Lung microvascular endothelial cell (primary cell): ENCODE data around the gene TXLNG. TPM values are rescaled to one million over a fixed set of nuclear protein-coding genes. Genes with fewer than 3 reads are reported as not detected.

ENCODE experiments used
- DNase-seq, 2 donors: peaks; one replicate each; pipeline versions ENCODE4 v3.0.0 to v3.0.0-alpha.2; 2010; ENCODE audit warnings: low read depth in 2 of 2
- total RNA-seq: library from RNA; depleted of rRNA; stranded (reverse); fragments of >200 nt; gene quantifications from 2 replicates; pipeline ENCODE4 v1.2.1, GENCODE V29; 2014

TXLNG gene
- total RNA-seq, 1 donor from 2014 or later = 4.6 TPM

DNA sequence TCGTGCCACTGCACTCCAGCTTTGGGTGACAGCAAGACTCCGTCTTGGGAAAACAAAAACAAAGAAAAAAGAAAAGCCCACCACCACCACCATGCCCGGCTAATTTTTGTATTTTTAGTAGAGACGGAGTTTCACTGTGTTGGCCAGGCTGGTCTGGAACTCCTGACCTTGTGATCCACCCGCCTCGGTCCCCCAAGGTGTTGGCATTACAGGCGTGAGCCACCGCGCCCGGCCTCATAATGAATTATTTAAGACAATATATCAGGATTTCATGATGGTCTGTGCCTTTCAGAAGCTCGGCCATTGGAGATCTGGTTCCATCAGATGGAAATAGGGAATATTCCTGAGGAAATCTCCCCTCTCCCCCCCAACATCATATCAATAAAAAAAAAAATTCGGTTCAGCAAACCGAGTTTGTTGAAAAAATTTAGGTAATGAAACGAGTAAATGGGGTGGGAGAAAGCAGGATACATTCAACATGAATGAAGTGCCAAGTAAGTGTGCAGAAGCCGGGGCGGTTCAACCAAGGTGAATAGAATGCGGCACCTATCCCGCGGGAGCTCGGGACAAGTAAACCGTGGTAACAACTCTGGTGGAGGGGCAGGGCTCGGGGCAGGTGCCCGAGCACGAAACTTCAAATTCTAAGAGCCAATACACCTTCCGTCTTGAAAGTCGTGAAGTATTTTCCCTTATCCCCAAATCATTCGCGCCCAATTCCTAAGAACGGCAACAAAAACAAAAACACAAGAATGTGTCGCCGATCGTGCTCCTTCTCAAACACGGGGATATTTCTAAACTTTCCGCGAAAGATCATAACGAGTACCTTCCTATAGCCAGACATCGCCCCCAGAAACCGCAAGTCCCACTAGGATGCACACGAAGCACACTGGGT is 773 bp upstream of the TXLNG start:
- DNase-seq = peak in 1 of 2 donors; percentile 28

DNA sequence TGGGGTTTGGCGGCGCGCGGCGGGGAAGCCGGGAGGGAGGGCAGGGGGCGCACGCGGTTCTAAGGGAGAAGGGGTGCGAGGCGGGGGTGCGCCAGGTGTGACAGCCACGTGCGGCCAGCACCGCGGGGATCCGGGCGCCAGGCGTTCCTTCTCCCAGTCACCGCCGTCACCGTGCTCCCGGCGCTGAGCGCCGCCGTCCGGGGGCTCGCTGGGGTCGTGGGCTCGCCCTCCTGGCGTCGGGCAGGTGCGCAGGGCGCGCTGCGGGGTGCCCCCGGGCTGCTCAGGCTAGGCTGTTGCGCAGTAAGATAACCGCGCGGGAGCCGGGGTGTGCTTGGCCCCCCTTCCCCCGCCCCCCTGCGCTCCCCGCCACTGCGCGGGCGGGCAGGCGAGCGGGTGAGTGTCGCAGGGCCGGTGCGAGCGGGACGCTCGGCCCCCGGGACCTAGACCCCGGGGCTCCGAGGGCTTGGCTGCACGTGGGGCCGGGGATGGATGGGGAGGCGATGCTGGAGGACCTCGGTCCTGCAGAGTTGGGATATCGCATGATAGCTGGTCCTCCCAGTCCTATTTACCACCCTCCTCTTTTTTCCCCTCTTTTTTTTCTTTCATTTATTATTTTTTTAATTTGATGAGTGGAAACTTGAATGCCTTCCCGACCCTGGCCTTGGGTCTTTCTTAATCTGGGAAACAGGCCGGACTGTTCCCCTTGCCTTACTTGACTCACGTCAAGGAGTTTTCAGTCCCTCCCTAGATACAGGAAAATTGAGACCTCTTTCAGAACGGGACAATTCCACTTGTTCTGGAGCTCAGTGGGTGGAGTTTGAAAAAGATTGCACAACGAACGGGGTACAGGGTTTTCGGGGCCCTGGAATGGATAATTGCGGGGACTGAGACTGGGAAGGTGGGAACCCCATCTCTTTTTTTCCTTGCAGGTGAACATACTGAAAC is 797 bp downstream of the TXLNG start:
- peak; percentile 6 to 10 for DNase-seq

DNA sequence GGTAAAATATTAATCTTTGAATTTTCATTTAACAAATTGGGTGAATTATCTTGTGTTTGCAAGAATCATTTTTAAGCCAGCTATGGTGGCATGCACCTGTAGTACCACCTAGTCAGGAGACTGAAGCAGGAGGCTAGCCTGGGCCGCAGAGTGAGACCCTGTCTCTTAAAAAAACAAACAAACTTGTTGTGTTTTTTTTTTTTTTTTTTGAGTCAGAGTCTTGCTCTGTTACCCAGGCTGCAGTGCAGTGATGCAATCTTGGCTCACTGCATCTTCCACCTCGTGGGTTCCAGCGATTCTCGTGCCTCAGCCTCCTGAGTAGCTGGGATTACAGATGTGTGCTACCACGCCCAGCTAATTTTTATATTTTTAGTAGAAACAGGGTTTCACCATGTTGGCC is 2.2 kb downstream of the TXLNG start:
- no peak for DNase-seq

DNA sequence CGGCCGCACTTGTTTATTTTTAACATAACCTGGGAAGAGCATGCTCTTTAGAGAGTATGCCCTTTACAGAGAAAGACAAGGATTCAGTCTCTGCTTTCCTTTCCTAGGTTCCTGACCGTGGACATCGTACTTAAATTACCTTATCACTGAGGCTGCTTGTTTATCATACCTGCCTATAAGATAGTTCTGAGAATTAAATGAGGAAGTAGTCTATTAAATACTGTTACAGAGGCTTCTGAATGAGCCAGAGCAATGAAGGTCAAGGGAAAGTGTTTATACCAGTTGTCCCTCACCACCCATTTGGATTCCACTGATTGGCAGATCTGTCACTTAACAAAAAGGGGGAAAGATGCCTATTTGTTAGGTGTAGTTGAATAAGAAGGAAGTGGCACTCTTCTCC is 10.0 kb downstream of the TXLNG start:
- DNase-seq = no peak

DNA sequence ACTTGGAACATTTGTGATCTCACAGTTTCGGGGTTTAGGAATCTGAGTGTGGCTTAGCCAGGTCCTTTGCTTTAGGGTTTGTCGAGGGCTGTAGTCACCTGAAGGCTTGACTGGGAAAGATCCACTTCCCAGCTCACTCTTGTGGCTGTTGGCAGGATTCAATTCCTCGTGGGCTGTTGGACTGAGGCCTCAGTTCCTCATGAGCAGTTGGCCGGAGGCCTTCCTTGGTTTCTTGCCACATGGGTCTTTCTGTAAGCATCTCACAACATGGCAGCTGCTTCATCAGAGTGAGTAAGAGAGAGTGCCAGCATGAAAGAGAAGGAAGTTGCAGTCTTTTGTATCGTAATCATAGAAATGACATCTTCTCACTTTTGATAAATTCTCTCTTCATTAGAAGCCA is 11.1 kb downstream of the TXLNG start:
- DNase-seq = no peak

DNA sequence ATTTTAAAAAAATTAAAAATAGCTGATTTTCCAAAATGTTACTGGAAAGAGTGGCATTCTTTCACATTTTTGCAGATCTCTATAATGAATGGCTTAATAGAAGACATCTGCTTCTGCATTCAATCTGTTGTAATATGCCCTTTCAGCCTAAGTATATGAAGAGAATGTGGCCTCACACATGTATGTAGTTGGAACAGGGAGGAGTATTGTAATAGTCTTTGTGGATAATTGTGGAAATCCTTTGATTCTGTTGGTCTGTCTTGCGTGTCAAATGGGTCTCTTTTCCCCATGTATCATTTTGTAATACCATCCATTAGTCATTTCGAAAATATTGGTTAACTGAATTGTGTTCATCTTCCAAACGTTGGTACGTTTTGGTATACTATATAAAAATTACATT is 11.6 kb downstream of the TXLNG start:
- no peak for DNase-seq

DNA sequence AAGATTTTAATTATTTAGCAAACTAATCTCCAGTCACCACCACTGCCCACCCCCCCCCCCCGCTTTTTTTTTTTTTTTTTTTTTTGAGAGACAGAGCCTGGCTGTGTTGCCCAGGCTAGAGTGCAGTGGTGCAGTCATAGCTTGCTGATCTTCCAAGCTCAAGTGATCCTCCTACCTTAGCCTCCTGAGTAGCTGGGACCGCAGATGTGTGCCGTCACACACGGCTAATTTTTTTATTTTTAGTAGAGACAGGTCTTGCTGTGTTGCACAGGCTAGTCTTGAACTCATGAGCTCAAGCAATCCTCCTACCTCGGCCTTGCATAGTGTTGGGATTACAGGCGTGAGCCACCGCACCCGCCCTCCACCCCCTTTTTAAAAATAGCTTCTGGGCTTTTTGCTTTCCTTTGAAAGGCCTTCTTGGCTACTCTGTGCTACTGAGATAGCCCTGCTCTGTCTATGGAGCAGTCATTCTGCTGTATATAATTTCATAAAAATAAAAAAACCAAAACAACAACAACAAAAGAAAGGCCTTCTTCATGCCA is 18.7 kb downstream of the TXLNG start:
- no peak for DNase-seq

DNA sequence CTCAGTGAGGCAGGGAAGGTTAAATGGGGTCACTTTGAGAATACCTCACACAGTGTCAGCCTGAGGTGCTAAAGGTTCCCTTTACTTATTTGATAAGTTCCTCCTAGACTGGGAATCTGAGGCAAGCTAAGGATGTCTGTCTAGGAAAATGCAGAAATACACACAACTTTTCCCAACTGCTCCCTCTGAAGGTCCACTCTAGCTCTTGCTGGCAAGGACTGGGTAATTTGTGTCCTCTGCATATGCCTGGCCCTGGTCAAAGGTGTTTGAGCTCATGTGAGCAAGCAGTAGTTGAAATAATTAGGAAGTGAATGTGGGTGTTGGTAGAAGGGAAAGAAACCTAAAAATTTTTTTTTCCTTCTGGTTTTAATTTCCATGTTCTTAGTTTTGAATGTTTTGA is 21.3 kb downstream of the TXLNG start:
- DNase-seq = peak; percentile 35 to 55

DNA sequence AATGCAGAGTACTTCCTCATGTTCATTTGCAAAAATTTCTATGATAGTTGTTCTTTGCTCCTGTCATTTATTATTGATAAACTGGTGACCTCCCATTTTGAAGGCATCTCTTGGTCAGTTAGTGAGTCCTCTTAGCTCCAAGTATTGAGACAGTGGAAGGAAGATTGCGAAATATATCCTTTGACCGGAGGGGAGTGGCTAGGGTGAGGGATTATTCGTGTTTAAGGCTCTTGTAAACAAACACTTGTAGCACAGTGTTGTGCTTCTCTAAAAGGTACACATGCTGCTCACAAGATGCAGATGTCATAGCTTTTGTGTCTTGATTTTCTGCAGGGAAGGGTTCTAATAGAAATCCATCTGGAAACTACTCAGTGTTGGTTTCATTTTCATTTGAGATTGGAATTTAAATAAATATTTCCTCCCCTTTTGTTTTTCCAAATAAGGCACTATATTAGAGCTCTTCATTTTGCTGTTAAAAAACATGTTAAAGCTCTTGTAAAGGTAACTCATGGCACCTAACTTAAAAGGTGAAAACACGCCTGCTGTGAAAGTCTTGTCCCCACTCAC is 21.8 kb downstream of the TXLNG start:
- DNase-seq = peak in 1 of 2 donors; percentile 48

DNA sequence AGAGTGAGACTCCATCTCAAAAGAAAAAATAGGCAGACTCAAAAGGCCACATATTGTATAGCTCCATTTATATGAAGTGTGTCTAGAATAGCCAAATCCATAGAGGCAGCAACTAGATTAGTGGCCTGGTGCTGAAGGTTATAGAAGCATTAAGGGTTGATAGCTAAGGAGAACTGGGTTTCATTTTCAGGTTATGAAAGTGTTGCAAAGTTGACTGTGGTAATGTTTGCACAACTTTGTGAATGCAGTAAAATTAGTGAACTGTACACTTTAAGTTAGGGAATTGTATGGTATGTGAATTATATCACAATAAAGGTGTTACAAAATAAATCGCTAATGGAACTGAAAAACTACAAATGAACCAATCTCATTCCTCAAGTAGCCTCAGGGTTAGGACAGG is 28.3 kb downstream of the TXLNG start:
- DNase-seq = no peak

DNA sequence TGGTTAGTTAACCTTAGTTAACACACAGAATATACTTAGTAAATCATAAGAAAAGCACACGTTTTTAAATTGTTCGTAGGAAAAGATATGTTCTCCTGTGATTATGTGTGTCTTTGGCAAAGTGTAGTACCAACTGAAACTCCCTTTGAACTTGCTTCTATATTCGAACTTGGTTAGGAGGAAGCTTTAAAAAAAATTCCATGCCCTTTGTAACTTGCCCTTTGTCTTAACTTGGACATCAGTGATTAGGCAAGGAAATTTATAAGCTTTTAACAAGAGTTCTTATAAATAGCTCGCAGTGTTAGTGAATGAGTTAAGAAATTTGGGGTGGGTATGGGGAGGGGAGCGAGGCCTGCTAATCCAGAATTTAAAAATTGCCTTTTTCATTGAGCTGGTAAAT is 33.4 kb downstream of the TXLNG start:
- no peak for DNase-seq

DNA sequence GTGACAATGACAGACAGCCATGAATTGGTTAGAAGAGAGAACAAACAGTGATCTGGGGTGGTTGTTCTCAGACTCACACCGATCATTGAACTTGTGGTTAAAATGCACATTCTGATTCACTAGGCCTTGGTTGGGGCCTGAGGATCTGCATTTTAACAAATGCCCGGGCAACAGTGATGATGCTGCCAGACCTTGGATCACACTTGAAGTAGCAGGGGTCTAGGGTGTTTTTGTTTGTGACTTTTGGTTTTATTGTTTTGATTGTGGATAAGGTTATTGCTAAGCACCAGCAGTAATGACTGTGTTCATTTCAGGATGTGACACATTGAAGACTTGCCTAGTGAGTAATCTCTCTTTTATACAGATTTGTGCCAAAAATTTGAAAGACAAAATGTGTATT is 36.5 kb downstream of the TXLNG start:
- DNase-seq = peak; percentile 72 to 92

DNA sequence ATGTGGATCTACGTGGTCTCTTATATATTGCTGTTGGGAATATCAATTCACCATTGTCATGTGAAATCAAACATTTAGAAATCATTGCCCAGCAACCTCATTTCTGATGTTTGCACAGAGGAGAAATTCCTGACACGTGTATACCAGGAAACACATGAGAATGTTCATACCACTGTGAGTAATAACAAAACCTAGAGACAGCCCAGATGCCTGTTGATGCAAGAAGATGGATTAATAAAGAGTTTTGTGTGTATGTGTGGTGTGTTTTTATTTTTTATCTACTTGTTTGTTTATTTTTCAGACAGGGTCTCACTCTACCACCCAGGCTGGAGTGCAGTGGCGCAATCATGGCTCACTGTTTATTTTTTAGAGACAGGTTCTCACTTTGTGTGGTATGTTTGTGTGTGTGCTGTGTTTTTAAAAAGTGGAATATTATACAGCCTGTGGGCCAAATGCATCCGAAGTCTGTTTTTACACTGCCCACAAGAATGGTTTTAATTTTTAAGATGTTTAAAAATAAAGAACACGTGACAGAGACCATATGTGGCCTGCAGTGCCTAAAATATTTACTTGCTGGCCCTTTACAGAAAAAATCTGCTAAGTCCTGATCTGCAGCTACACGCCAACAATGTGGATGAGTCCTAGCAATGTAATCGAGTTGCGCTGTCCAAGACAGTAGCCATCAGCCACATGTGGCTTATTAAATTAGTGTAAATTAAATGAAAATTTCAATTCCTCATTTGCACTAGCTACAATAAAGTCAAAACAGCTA is 39.2 kb downstream of the TXLNG start:
- peak; percentile 71 to 81 for DNase-seq

DNA sequence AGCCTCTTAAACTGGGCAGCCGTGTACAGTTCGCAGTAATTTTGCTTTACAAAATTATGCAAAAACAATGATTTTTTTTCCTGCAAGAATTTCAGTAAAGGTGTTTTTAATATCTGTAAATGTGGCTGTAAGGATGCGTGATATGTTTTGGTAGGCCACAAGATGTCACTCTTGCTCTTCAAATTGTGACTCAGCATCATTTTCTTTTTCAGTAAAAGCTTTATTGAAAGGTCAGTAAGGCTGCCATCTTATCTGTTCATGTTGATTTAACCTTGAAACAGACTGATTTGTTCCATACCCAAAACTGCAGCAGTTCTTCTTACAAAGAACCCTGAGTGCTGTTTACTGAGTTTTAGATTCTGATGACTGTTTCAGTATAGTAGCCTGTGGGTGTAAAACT is 39.9 kb downstream of the TXLNG start:
- peak; percentile 70 to 78 for DNase-seq

DNA sequence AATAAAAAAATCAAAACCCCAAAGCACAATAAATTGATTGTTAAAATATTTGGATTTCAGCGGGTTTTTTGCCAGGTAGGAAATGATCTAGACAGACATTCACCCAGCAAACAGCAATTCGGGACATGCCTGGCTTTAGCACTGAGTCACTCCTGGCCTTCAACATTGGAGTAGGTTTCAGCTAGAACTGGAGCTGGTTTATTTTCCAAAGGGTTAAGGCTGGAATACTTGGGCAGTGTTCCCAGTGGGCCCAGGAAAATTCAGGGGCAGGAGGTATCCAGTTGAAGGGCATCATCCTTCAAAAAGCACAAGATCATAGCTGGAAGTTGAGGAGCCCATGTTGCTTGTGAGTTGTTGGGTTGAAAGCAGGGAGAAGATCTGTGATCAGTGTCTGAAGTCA is 41.0 kb downstream of the TXLNG start:
- peak; percentile 22 to 36 for DNase-seq

DNA sequence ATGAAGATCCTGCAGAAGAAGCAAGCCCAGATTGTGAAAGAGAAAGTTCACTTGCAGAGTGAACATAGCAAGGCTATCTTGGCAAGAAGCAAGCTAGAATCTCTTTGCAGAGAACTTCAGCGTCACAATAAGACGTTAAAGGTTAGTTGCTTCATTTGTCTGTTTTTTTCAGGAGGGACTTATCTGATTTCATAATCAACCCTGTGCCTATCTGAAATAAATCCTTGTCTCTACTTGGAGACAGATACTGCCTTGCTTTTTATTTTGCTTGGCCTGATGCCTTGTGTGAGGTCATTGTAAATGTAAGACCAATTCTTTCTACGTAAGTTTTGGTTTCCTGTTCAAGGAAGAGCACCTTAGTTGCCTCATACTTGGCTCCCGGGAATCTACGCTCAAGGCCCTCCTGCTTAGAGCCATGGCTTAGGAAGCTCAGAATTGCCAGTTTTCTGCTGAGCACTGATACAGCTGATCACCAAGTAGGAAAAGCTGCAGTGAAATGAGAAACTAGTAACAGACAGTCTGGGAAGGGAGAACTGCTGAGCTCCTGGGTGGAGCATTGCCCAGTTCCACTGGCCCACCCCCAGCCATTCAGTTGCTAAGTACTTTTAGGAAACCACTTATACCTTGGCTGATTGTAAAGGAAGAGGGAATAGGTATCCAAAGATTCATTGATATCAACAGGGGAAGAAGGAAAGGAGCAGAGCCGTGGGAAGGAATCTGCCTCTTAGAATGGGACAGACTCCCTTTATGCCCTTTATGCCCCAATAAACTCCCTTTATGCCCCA is 42.0 kb downstream of the TXLNG start:
- DNase-seq = peak in 1 of 2 donors; percentile 85

DNA sequence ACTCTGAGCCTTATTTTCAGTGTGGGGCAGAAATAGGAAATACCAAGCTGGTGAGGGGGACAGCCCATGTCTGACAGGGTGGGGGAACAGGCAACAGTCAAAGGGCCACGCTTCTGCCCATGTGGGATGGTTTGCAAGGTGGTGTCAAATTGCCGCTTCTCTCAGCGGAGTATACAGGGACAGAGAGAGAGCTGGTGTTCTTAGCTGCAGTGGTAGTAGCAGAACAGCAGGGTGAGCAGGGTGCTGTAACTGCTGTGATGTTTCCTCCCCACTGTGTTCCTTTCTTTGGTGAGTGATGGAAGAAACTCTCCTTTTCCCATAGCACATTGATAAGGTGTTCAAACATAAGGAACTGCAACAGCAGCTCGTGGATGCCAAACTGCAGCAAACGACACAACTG is 46.0 kb downstream of the TXLNG start:
- no peak for DNase-seq

DNA sequence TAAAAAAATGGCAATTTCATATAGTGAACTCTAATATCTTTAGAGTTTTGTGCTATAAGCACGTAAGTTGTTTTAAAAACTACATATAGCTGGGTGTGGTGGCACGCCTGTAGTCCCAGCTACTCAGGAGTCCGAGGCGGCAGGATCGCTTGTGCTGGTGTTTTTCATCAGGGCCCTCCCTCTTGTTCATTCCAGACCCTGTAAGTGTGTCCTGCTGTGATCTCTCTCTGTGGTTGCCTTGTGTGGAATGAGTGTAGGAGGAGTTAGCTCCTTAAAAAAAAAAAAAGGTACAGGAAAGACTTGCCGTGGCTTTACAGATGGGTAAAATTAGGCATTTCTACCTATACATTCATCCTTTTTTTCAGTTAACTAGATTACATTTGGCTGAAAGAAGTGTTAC is 48.5 kb downstream of the TXLNG start:
- DNase-seq = no peak

DNA sequence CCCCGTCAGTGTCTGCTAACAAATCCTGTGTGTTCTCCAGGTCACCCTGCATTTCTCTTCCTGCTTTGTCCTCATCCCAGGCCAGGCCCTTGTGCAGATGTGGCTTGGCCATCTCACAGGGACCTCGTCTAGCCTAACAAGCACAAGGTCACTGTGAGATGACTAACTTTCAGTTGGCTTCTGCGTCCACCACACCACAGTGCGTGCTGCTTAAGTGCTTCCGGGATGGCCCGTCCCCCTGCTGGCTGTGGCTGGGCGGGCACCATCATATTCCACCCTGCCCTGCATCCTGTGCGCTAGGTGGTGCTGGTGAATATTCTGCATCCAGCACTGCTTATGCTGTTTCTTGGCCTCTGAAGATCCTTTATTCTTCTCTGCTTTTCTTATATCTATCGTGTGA is 50.1 kb downstream of the TXLNG start:
- peak; percentile 47 to 64 for DNase-seq
